ENCODE measurements around the gene GDE1.

GDE1 gene

GRCh38 chr16:19523559-19524355 is 1.9 kb upstream of the GDE1 start, which contains the start of gene CCP110:
TSS of gene CCP110 (plus strand) at chr16:19523942. CDS start at chr16:19527882, 3,940 bp downstream.
- peak; percentile 96 for DNase-seq (ENCODE audit: low spot score)

DNA sequence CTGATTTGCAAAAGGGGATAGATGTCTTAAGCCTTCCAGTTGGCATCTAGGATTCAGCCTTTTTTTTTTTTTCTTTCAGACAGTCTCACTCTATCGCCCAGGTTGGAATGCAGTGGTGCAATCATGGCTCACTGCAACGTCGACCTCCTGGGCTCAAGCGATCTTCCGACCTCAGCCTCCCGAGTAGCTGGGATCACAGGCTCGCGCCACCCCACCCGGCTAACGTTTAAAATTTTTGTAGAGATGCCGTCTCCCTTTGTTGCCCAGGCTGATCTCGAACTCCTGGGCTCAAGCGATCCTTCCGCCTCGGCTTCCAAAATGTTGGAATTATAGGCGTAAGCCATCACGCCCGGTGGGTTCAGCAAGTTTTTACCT is 1.3 kb upstream of the GDE1 start:
- DNase-seq (ENCODE audit: low spot score): no peak

DNA sequence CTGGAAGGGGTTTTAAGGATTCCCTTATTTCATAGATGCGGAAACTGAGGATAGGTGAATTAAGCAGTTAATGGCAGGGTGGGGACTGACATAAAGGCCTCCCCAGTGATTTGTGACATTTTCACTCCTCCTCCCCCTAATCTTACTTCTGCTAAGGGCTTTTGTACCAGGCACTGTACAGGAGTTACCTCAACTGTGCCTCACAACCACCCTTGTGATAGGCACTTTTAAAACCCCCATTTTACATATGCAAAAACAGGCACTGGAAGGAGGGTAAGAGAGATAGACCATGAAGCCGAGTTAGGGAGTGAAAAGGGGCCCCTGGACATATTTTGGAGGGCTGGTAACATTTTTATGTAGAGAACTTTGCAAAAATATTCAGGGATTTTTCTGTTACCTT is 862 bp upstream of the GDE1 start:
- DNase-seq (ENCODE audit: low spot score): no peak

GRCh38 chr16:19522397-19522732 is 467 bp upstream of the GDE1 start:
- DNase-seq (ENCODE audit: low spot score): no peak

DNA sequence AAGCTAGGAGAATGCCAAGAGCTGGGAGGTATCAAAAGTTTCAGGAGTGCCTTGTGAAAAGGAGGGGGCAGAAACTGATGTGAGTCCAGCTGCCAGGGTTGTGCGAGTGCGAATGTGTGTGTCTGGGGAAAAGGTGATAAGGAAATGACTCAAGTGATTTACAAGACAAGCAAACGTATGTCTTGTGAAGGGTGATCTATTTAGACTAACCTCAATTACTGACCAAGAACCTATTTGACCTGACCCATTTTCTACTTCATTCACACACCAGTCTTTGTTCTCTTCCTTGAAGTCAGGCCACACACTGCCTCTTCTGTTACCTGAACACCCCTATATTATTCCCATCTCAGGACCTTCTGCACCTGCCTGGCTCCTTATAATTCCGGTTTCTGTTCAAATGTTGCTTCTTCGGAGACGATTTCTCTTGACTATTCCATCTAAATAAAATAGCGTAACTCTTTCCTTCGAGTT is 1.0 kb downstream of the GDE1 start:
- DNase-seq (ENCODE audit: low spot score): peak; percentile 79

GRCh38 chr16:19518388-19518787 is 3.5 kb downstream of the GDE1 start:
- DNase-seq (ENCODE audit: low spot score): no peak

DNA sequence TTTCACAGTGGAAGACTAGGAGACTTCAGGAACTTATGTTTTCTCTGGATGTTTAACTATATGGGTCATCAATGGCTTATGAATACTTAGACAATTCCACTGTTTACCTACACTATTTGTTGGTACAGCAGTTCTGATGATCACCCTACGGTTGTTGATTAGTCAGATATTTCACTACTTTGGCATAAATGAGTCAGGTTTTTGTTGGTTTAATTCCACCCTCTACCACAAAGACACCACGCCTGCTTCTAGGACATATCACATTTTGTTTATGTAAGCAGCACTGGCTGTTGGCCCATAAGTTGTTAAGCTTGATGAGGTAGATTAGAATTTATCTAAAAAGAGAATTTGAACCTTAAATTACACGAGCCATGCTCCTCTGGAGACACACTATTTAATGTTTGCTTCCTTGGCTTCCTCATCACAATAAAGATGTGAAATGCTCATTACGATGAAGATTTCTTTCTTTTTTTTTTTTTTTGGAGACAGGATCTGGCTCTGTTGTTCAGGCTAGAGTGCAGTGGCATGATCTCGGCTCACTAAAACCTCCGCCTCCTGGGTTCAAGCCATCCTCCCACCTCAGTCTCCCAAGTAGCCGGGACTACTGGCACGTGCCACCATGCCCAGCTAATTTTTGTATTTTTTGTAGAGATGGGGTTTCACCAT is 4.3 kb downstream of the GDE1 start:
- DNase-seq (ENCODE audit: low spot score): peak; percentile 67

- DNase-seq (ENCODE audit: low spot score): no peak
These were observed 6.1 kb downstream of the GDE1 start for GRCh38 chr16:19515757-19516156.

GRCh38 chr16:19513377-19514053 is 8.4 kb downstream of the GDE1 start:
- no peak for DNase-seq (ENCODE audit: low spot score)

DNA sequence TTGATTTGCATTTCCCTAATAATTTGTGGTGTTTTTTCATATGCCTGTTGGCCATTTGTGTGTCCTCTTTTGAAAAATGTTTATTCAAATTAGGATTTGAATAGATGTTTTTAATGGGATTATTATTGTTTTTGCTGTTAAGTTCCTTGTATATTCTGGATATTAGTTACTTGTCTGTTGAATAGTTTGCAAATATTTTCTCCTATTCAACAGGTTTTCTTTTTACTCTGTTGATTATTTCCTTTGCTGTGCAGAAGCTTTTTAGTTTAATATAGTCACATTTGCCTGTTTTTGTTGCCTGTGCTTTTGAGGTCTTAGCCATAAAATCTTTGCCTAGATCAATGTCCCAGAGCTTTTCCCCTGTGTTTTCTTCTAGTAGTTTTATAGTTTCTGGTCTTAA is 9.6 kb downstream of the GDE1 start:
- DNase-seq (ENCODE audit: low spot score): no peak

GRCh38 chr16:19507867-19508266 is 14.0 kb downstream of the GDE1 start:
- no peak for DNase-seq (ENCODE audit: low spot score)

GRCh38 chr16:19506965-19507364 is 14.9 kb downstream of the GDE1 start:
- DNase-seq (ENCODE audit: low spot score): no peak

- DNase-seq (ENCODE audit: low spot score): no peak
These were observed 16.1 kb downstream of the GDE1 start for GRCh38 chr16:19505600-19506303.

DNA sequence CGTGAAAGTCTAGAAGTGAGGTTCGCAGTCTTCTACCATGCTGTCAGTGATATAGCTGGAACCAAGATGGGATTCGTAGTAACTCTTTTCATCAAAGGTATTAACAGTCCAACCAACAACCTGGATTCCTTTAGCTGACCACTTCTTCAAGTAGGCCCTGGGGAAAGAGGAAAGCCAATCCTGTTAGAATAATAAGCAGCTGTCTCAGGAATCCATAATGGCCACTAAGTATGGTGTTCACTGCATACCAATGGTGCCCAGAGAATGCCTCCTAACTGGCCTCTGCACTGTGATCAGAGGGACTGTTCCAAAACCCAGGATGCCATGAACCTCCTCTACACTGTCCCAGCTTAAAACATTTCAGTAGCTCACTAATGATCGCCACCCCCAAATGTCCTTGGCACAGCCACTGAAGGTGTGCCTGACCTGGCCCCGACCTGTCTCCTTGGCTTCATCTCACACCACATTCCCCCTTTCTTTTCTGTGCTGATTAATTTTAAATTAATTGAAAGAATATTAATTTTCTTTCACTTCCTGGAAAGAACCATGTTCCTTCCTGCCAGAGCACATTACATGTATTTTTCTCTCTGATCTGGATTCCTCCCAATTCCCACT is 18.3 kb downstream of the GDE1 start:
- no peak for DNase-seq (ENCODE audit: low spot score)

DNA sequence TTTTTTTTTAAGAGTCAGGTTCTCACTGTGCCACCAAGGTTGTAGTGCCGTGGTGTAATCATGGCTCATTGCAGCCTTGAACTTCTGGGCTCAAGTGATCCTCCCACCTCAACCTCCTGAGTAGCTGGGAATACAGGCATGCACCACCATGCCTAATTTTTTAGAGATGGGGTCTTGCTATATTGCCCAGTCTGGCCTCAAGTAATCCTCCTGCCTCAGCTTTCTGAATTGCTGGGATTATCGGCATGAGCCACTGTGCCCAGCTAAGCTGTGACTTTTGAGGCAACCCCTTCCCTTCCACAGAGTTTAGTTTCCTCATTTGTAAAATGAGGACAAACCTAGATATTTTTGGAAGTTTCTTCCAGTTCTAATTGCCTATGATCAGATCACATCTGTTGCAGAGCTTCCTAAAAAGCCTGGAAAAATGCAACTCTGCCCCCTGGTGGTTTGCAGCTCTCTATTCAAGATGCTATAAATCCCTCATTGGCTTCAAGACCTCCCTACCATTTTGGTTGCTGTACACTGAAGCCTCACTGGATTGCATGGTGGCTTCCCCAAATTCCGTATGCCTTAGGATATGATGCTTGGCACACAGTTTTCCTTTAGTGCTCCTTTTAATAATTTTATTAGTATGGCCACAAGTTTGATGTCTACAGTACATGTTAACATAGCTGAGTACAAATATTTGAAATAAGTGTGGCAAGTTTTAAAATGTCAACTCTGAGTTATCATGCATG is 19.3 kb downstream of the GDE1 start:
- DNase-seq (ENCODE audit: low spot score): peak; percentile 76

GRCh38 chr16:19499481-19499880 is 22.4 kb downstream of the GDE1 start:
- no peak for DNase-seq (ENCODE audit: low spot score)

GRCh38 chr16:19499006-19499405 is 22.9 kb downstream of the GDE1 start:
- no peak for DNase-seq (ENCODE audit: low spot score)

- DNase-seq (ENCODE audit: low spot score): no peak
These were observed 24.7 kb downstream of the GDE1 start for GRCh38 chr16:19497176-19497575.

GRCh38 chr16:19490619-19491018 is 31.3 kb downstream of the GDE1 start:
- no peak for DNase-seq (ENCODE audit: low spot score)

- DNase-seq (ENCODE audit: low spot score): no peak
These were observed 33.7 kb downstream of the GDE1 start for GRCh38 chr16:19488213-19488640.

GRCh38 chr16:19486750-19487325 is 35.1 kb downstream of the GDE1 start:
- no peak for DNase-seq (ENCODE audit: low spot score)
